GM12892 (cell line): ENCODE data around the gene BORCS8. TPM values are rescaled to one million over a fixed set of nuclear protein-coding genes. Genes with fewer than 3 reads are reported as not detected.
A peak's percentile ranks its signal among the peaks of the same experiment; 100 is the strongest.

ENCODE experiments used
- DNase-seq: peaks from one replicate; pipeline ENCODE4 v3.0.0; 2011; ENCODE audit not compliant: insufficient read length
- FAIRE-seq: peaks from 2 replicates; lab custom pipeline; 2011; peaks lifted over from hg19 to GRCh38; lab: Jason Lieb, UNC
- POLR2A ChIP-seq: IDR thresholded peaks from 2 replicates; pipeline ENCODE4 v1.6.1; 2011; ENCODE audit warnings: low read depth, low read length, control low read depth
- POLR2AphosphoS5 ChIP-seq: IDR thresholded peaks from 2 replicates; pipeline ENCODE4 v1.6.1; 2011; ENCODE audit warnings: low read depth, low read length, control low read depth
- TAF1 ChIP-seq: IDR thresholded peaks from 2 replicates; pipeline ENCODE4 v1.6.1; 2011; ENCODE audit warnings: low read depth, mild to moderate bottlenecking, control low read depth, low read length, borderline replicate concordance
- polyA plus RNA-seq: library from polyadenylated mRNA; unstranded; fragments of >200 nt; gene quantifications from one replicate; pipeline ENCODE4 v1.2.1, GENCODE V29; 2012; ENCODE audit warnings: missing spikeins, inconsistent platforms; ENCODE audit not compliant: missing spikeins

Gene BORCS8
- 18.2 TPM for polyA plus RNA-seq

DNA sequence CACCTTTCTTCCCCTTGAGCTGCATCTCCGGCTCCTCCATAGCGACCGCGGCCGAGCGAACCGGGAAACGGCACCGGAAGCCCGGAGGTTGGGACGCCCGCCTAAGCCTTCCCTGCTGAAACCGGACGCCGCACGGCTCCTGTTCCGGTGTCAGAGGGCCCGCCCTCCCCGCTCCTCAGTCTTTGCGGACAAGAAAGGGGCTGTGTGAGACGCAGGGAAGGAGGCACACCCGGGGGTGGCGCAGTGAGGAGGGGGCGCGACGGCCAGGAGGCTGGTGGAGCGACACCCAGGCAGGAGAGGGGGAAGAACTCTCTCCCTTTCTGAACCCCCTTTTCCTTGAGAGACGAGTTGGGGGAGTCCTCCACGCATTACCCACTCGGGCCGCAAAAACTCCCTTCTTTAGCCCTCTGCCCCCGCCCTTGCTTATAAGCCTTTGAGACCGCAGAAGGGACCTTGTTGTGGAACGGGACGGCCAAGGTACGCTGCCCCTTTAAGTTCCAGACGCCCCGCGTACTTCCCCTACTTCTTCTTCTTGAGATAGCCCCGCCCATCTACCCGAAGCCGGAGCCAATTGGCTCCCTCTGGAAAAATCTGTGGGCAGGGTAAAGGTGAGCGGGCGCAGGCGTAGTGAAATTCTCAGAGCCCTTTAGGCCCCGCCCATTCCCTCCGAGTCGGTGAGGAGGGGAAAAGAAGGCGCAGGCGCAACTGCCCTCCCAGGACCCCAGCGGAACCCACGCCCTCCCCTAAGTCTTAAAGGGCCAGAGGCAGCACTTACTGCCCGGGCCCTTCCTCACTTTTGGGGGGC, at the start of gene BORCS8, which contains the start of gene RFXANK:
TSS of gene BORCS8 (minus strand) at position 75 of the 805 bp plus-strand sequence. CDS start at position 40, 35 bp downstream.
TSS of gene RFXANK (plus strand) at position 181 of the 805 bp plus-strand sequence. CDS start 1,689 bp downstream, outside the sequence.
- TF ChIP-seq POLR2AphosphoS5 (peak; percentile 82; the same call in 1 of the 2 replicates), POLR2A (peak; percentile 78), TAF1 (peak; percentile 94)
- peak; percentile 96 for DNase-seq
- peak; percentile 99 for FAIRE-seq

DNA sequence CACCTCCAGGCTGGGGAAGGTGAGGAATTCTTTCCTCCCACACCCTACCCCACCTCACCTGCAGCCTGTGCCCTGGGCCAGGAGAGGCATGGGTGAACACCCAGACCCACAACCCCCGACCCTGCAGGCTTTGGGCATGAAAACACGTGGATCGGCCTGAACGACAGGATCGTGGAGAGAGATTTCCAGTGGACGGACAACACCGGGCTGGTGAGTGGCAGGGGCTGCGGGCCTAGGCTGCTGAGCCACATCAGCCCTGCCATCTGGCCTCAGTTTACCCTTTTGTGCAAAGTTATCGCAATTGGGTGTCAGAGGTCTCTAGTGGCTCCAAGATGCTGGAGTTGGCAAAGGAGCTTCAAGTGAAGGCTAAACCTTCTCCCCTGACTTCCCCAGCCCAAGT, 48.5 kb upstream of the BORCS8 start:
- FAIRE-seq (no peak), DNase-seq (no peak)
- no peak for TF ChIP-seq TAF1
- TF ChIP-seq POLR2AphosphoS5, result no peak
- TF ChIP-seq POLR2A, result no peak

- no peak for DNase-seq
- no peak for FAIRE-seq
- TF ChIP-seq TAF1 (no peak), POLR2A (no peak), POLR2AphosphoS5 (no peak)
Observed at GRCh38 chr19:19239675-19240074, 47.7 kb upstream of the BORCS8 start.

- FAIRE-seq, result no peak
- no peak for DNase-seq
- TF ChIP-seq POLR2AphosphoS5, result no peak
- no peak for TF ChIP-seq POLR2A
Observed at GRCh38 chr19:19238126-19238894, 46.4 kb upstream of the BORCS8 start.

- DNase-seq, result no peak
- no peak for FAIRE-seq
- TF ChIP-seq TAF1 (no peak), POLR2AphosphoS5 (no peak), POLR2A (no peak)
Observed at GRCh38 chr19:19236173-19236572, 44.2 kb upstream of the BORCS8 start.

DNA sequence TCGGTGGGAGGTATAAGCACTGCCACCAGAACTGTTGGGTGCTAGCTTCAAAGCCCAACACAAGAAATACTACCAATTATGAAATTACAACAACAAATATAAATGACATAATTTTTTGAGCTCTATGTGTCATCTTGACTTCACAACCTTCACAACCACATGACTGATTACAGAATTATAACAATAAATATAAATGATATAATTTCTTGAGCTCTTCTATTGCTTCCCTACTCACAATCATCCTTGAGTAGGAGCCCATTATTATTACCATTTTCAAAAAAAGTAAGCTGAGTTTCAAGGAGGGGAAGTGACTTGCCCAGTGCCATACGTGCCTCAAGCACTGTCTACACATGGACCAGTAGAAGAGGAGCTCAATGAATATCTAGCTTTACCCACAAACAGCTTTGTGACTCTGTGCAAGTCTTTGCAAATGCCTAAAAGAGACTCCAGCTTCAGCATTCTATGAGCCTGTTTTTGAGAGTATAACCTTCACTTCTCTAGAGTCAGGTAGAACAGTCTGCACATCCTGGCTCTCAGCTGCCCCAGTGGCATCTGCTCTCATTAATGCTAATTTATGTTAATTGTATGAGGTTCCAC, 42.4 kb upstream of the BORCS8 start:
- DNase-seq (no peak), FAIRE-seq (no peak)
- TF ChIP-seq TAF1 (no peak), POLR2A (no peak), POLR2AphosphoS5 (no peak)

- no peak for TF ChIP-seq POLR2AphosphoS5
- no peak for FAIRE-seq
- no peak for DNase-seq
Observed at GRCh38 chr19:19232261-19232721, 40.3 kb upstream of the BORCS8 start.

GRCh38 chr19:19230999-19231398, 39.0 kb upstream of the BORCS8 start:
- DNase-seq (no peak), FAIRE-seq (no peak)

GRCh38 chr19:19229701-19230100, 37.7 kb upstream of the BORCS8 start:
- FAIRE-seq (no peak), DNase-seq (no peak)
- TF ChIP-seq TAF1, result no peak
- TF ChIP-seq POLR2A, result no peak
- no peak for TF ChIP-seq POLR2AphosphoS5

More at GRCh38 chr19:19230999-19231398, 39.0 kb upstream of the BORCS8 start:
- TF ChIP-seq TAF1, result no peak
- TF ChIP-seq POLR2AphosphoS5, result no peak
- no peak for TF ChIP-seq POLR2A

GRCh38 chr19:19227217-19227616, 35.3 kb upstream of the BORCS8 start:
- FAIRE-seq (no peak), DNase-seq (no peak)
- no peak for TF ChIP-seq TAF1
- TF ChIP-seq POLR2AphosphoS5, result no peak
- TF ChIP-seq POLR2A, result no peak

DNA sequence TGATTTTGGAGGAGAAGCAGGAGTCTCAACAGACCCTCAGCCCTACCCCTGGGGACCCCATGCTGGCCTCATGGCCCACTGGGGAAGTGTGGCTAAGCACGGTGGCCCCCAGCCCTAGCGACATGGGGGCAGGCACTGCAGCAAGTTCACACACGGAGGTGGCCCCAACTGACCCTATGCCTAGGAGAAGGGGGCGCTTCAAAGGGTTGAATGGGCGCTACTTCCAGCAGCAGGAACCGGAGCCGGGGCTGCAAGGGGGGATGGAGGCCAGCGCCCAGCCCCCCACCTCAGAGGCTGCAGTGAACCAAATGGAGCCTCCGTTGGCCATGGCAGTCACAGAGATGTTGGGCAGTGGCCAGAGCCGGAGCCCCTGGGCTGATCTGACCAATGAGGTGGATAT, 34.7 kb upstream of the BORCS8 start:
- no peak for DNase-seq
- TF ChIP-seq POLR2A (no peak), TAF1 (no peak), POLR2AphosphoS5 (no peak)
- FAIRE-seq, result no peak

DNA sequence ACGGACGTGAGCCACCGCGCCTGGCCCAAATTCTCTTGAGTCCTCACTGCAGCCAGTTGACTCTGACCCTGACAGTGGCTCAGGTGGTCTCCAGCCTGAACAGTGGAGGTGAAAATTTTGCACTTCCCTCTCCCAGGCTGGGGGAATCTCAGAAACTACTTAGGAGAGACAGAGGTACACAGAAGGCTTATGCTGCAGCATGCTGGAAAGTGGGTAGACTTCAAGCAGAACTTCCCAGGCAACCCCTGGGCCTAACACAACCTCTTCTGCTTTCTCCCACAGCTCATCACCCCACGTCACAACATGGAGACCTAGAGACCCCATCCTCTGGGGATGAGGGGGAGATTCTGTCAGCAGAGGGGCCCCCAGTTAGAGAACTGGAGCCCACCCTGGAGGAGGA, 34.3 kb upstream of the BORCS8 start:
- TF ChIP-seq POLR2AphosphoS5 (no peak), TAF1 (no peak), POLR2A (no peak)
- DNase-seq, result no peak
- FAIRE-seq, result no peak
